ENCODE data around the gene ABCF3.
"Not testable (repeated sequence)": the region's sequence is repeated elsewhere in the genome, so short reads cannot be mapped to it uniquely, and the experiment has no call there.

The ABCF3 gene, protein sequence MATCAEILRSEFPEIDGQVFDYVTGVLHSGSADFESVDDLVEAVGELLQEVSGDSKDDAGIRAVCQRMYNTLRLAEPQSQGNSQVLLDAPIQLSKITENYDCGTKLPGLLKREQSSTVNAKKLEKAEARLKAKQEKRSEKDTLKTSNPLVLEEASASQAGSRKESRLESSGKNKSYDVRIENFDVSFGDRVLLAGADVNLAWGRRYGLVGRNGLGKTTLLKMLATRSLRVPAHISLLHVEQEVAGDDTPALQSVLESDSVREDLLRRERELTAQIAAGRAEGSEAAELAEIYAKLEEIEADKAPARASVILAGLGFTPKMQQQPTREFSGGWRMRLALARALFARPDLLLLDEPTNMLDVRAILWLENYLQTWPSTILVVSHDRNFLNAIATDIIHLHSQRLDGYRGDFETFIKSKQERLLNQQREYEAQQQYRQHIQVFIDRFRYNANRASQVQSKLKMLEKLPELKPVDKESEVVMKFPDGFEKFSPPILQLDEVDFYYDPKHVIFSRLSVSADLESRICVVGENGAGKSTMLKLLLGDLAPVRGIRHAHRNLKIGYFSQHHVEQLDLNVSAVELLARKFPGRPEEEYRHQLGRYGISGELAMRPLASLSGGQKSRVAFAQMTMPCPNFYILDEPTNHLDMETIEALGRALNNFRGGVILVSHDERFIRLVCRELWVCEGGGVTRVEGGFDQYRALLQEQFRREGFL

GRCh38 chr3:184186184-184186901 is at the start of gene ABCF3:
TSS of gene ABCF3 (plus strand) at chr3:184186199. CDS start at chr3:184186208, 9 bp downstream.
- in situ Hi-C loops (cut with HindIII; ENCODE audit: low sequenced_read_pairs) = no loop called here

- in situ Hi-C loops (cut with HindIII; ENCODE audit: low sequenced_read_pairs) = no loop called here
Observed at GRCh38 chr3:184140436-184140835, 45.6 kb upstream of the ABCF3 start.

DNA sequence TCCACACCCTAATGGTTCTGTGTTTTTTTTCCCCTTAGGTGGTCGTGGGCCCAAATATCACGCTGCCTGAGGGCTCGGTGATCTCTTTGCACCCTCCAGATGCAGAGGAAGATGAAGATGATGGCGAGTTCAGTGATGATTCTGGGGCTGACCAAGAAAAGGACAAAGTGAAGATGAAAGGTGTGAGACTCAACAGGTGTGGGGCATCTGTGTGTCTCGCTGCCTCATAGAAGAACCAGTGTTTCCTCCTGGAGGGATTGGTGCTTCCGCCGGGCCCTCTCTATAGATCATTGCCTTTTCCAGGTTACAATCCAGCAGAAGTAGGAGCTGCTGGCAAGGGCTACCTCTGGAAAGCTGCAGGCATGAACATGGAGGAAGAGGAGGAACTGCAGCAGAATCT is 43.8 kb upstream of the ABCF3 start:
- in situ Hi-C loops (cut with HindIII; ENCODE audit: low sequenced_read_pairs) = no loop called here

GRCh38 chr3:184143327-184143726 is 42.7 kb upstream of the ABCF3 start:
- in situ Hi-C loops (cut with HindIII; ENCODE audit: low sequenced_read_pairs) = no loop called here

- in situ Hi-C loops (cut with HindIII; ENCODE audit: low sequenced_read_pairs) = no loop called here
Observed at GRCh38 chr3:184144505-184144904, 41.5 kb upstream of the ABCF3 start.

- in situ Hi-C loops (cut with HindIII; ENCODE audit: low sequenced_read_pairs) = no loop called here
Observed at GRCh38 chr3:184145111-184145524, 40.9 kb upstream of the ABCF3 start.

DNA sequence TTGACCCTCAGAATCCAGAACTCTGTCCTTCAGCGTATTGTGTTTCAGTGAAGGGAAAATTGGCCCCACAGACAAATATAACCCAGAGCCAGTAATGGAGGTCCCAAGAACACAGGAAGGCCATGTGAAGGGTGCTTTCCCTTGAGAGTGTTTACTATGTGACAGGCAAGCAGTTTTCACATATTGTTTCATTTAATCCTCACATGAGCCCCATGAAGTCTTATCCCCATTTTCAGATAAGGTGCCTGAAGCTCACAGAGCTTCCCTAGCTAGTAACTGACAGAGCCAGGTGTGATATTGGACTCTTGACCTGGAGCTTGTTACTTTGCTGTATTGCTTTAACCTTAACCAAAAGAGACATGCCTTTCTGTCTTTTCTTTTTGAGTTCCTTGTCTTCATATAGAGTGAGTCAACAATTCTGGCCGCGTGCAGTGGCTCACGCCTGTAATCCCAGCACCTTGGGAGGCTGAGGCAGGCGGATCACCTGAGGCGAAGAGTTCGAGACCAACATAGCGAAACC is 40.2 kb upstream of the ABCF3 start:
- in situ Hi-C loops (cut with HindIII; ENCODE audit: low sequenced_read_pairs) = no loop called here

- in situ Hi-C loops (cut with HindIII; ENCODE audit: low sequenced_read_pairs) = no loop called here
Observed at GRCh38 chr3:184148076-184148475, 37.9 kb upstream of the ABCF3 start.

DNA sequence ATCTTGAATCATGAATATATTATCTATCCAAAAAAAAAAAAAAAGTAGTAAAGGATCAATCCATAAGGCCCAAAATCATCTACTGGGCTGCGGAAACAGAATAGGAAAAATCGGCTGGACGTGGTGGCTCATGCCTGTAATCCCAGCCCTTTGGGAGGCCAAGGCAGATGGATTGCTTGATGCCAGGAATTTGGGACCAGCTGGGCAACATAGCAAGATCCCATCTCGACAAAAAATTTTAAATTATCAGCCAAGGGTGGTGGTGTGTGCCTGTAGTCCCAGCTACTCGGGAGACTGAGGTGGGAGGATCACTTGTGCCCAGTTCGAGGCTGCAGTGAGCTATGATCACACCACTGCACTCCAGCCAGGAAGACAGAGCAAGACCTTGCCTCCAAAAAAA is 36.9 kb upstream of the ABCF3 start:
- in situ Hi-C loops (cut with HindIII; ENCODE audit: low sequenced_read_pairs) = no loop called here

- in situ Hi-C loops (cut with HindIII; ENCODE audit: low sequenced_read_pairs) = not testable (repeated sequence)
Observed at GRCh38 chr3:184149770-184150169, 36.2 kb upstream of the ABCF3 start.

- in situ Hi-C loops (cut with HindIII; ENCODE audit: low sequenced_read_pairs) = no loop called here
Observed at GRCh38 chr3:184154885-184155643, 30.9 kb upstream of the ABCF3 start, which contains the start of gene DVL3. TSS of gene DVL3 (plus strand) at chr3:184155377. CDS start at chr3:184155636, 259 bp downstream.

GRCh38 chr3:184155644-184156521 is 30.1 kb upstream of the ABCF3 start:
- in situ Hi-C loops (cut with HindIII; ENCODE audit: low sequenced_read_pairs) = no loop called here

DNA sequence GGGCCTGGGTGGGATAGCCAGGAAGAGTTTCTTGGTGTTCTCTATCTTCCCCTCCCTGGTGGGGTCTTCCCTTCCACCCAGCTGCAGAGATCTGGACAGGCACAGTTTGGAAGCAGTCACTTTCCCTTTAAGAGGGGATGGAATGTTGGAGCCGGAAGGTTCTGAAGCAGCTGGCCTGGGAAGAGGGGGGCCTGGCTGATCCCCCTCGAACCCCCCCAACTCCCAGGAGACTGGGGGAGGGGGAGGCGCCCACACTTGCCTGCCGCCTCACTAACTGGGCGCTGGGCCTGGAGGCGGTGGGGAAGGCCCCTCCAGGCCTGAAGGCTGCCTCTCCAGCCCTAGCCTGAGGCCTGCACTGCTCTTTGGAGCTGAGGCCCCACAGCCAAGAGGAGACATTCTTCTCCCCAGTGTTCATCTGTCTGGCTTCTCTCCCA is 29.5 kb upstream of the ABCF3 start:
- in situ Hi-C loops (cut with HindIII; ENCODE audit: low sequenced_read_pairs) = no loop called here

GRCh38 chr3:184157206-184157605 is 28.8 kb upstream of the ABCF3 start:
- in situ Hi-C loops (cut with HindIII; ENCODE audit: low sequenced_read_pairs) = no loop called here

DNA sequence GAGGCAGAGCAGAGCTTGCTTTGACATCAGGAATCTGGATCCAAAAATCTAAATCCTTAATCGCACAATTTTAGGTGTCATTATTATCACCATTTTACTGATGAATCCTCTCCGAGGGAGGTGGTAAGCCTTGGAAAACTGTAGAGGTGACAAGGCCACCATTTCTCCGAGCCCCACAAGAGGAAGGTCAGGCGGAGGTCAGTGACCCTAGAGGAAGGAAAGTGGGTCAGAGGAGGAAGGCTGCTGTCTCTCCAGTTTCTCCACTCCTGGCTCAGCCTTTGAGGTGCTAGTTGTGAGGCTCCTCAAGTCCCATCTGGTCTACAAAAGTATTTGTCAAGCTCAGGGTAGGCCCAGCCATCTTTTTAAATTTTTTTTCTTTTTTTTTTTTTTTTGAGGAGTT is 27.6 kb upstream of the ABCF3 start:
- in situ Hi-C loops (cut with HindIII; ENCODE audit: low sequenced_read_pairs) = no loop called here

GRCh38 chr3:184160456-184160855 is 25.5 kb upstream of the ABCF3 start:
- in situ Hi-C loops (cut with HindIII; ENCODE audit: low sequenced_read_pairs) = no loop called here

DNA sequence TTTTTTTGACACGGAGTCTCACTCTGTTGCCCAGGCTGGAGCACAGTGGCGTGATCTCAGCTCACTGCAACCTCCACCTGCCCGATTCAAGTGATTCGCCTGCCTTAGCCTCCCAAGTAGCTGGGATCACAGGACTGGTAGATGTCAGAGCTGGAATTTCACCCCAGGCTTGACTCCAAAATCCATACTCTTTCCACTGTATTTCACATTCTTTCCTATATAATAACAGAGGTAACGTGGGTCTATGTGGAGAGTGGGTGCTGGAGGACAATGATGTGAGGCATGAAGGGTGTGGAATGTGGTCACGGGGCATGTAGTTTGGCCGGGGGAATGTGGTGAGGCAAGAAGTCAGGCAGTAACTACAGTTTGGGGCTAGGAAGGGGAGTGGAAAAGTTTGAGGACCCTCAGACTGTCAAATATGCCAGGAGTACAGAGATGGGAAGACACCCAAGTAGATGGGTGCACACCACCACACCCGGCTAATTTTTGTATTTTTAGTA is 23.4 kb upstream of the ABCF3 start:
- in situ Hi-C loops (cut with HindIII; ENCODE audit: low sequenced_read_pairs) = not testable (repeated sequence)

DNA sequence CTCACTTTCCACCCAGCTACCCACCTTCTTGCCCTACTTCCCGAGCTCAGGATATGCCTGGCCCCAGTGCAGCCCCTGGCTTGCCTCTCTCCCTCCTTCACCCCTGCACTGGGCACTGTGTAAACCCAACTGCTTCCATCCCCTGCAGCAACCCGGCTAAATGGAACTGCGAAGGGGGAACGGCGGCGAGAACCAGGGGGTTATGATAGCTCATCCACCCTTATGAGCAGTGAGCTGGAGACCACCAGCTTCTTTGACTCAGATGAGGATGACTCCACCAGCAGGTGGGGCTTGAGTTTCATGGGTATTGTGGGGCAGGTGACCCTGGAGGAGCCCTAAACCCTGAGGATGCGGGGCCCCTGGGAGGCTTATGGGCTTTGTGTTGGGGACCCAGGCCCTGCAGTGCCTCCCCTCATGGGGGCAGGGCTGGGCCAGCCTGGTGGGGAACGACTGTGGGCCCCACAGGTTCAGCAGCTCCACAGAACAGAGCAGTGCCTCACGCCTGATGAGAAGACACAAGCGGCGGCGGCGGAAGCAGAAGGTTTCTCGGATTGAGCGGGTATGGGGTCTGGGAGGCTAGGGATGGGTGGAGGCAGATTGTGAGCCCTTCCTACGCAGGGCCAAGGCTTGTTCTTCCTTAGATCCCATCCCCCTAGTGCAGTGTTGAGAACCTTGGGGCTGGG is 21.2 kb upstream of the ABCF3 start:
- in situ Hi-C loops (cut with HindIII; ENCODE audit: low sequenced_read_pairs) = no loop called here

DNA sequence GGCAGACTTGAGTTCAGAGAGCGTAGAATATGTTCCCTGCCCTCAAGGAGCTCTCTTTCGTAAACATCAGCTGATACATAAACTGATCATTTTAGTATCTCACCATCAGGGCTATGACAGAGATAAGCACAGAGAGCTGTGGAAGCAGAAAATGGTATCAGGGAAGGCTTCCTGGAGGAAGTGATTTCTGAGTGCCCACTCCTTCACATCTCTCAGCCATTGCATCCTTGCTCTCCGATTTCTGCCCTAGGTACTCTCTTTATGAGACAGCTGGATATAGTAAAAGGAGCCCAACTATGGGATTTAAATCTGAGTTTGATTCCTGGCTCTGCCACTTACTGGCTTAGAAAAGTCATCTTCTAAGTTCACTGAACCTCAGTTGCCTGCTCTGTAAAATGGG is 20.5 kb upstream of the ABCF3 start:
- in situ Hi-C loops (cut with HindIII; ENCODE audit: low sequenced_read_pairs) = no loop called here

Data from DLD1 (cell line).